ENCODE results near the gene NAGK.
"Not testable (repeated sequence)": the region's sequence is repeated elsewhere in the genome, so short reads cannot be mapped to it uniquely, and the experiment has no call there.

- TF ChIP-seq EZH2 (IDR thresholded peaks at IDR 0.05; ENCODE audit: borderline replicate concordance, low read length); CTCF (conservative IDR thresholded peaks at IDR 0.05 in 1 of 2, IDR thresholded peaks at IDR 0.05 in 1 of 2; ENCODE audit: extremely low read depth in 1 of 2, insufficient read depth in 1 of 2, low read depth in 1 of 2, low read length in 2 of 2): not testable (repeated sequence)
Measured at GRCh38 chr2:71106463-71106862, 38.0 kb downstream of the NAGK start.
